ENCODE data around the gene NSUN2. TPM values are rescaled to one million over a fixed set of nuclear protein-coding genes. Genes with fewer than 3 reads are reported as not detected.

NSUN2 gene
- total and polyA plus RNA-seq, 2 of the 4 experiments (the other 2 are of a cell fraction) = 51.1 to 61.1 TPM

DNA sequence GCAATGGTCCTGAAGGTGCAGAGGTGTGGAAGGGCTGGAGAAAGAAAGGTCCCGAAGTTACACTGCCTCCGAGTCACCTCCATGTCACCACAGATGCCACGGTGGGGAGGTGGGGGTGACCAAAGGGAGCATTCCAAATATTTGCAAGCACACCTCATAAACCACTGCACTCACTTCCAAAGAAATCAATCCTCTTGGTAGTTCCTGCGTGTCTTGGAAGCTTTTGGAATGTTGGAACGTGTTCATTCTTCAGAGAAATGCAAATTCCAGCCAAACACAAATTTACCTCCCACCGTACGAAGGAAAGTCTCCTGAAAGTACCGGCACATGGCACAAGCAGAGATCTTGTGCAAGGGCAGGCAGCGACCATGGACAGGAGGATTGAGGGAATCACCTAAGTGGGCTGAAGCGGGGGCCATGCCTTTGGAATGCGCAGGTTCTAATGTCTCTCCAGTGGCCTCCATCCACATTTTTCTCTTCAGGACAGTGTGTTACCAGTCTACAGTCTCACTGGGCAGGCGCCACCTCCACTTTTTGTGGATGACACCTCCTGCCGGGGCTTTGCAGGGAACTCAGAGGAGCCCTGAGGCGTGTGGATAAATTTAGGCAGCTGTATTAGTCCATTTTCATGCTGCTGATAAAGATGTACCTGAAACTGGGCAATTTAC is 54.0 kb downstream of the NSUN2 start:
- Histone ChIP-seq H3K4ac (ENCODE audit: low read depth, low read length) (no peak overlapping the region), H2AK5ac (ENCODE audit: low read depth, low read length) (no peak overlapping the region), H3K56ac (ENCODE audit: extremely low read depth, insufficient read depth, low read length) (no peak overlapping the region), H3K36me3 (ENCODE audit: control insufficient read depth, insufficient read depth, low read length) (no peaks in the 10 kb centered on the region), H3K9me3 (ENCODE audit: control insufficient read depth, insufficient read depth, low read length) (no peaks in the 10 kb centered on the region), H3K27ac (ENCODE audit: insufficient read depth, low read length) (no peak overlapping the region), H3K18ac (ENCODE audit: low read depth, low read length) (no peak overlapping the region), H2BK20ac (ENCODE audit: low read depth, low read length) (no peak overlapping the region), H3K79me1 (ENCODE audit: low read depth in 1 of 2, low read length in 2 of 2) (no peaks in the 10 kb centered on the region), H2BK15ac (ENCODE audit: low read depth, low read length) (no peak overlapping the region), H3K27me3 (ENCODE audit: control insufficient read depth, insufficient read depth, low read length) (peaks cover 31% of the 10 kb centered on the region), H2AFZ (replicated peaks; ENCODE audit: low read length, poor library complexity) (no peak overlapping the region), H3K14ac (replicated peaks; ENCODE audit: low read depth, low read length) (no peak overlapping the region), H3K9me1 (ENCODE audit: insufficient read depth, low read length) (no peaks in the 10 kb centered on the region), H4K8ac (ENCODE audit: low read depth in 2 of 2, low read length in 2 of 2) (no peak overlapping the region), H3K9ac (ENCODE audit: low read depth, low read length) (no peak overlapping the region), H3K4me2 (ENCODE audit: low read depth, low read length) (no peak overlapping the region), H2AK9ac (replicated peaks; ENCODE audit: low read depth, low read length, poor library complexity) (no peak overlapping the region), H4K5ac (ENCODE audit: low read depth, low read length) (no peak overlapping the region), H4K20me1 (ENCODE audit: insufficient read depth, low read length) (no peaks in the 10 kb centered on the region), H4K91ac (ENCODE audit: insufficient read depth, low read depth, low read length) (no peak overlapping the region), H3K23ac (ENCODE audit: low read depth, low read length) (no peak overlapping the region), H3K4me1 (ENCODE audit: control insufficient read depth, insufficient read depth, low read length) (peaks cover 5% of the 10 kb centered on the region; the same call in 1 of the 2 replicates), H2BK120ac (ENCODE audit: low read depth, low read length) (no peak overlapping the region), H3K4me3 (ENCODE audit: insufficient read depth, low read depth, low read length) (no peak overlapping the region), H2BK5ac (ENCODE audit: low read depth, low read length, poor library complexity, severe bottlenecking) (no peak overlapping the region)
- intact Hi-C loops (cut with micrococcal nuclease) (no loop called here), dilution Hi-C loops (cut with HindIII; ENCODE audit: low sequenced_read_pairs, unreplicated experiment) (no loop called here), in situ Hi-C loops (cut with MboI; ENCODE audit: low sequenced_read_pairs) (loop anchor here (5.0 kb wide), 1 partner anchor 1082 kb away; no protein-coding TSS in a partner anchor)
- no TSS peak for BruUV-seq (replicated peaks)
- ChIA-PET POLR2A (ENCODE audit: unreplicated experiment) (no interaction called here), CTCF (no interaction called here)
- WGBS, 2 experiments (ENCODE audit: extremely low coverage in 2 of 2, insufficient read length in 1 of 2) = 83% methylated on average over 3 of the region's 14 CpGs; no CpG with 5 or more reads in 1 of the 2 experiments
- no peak for DNase-seq
- no peak for ATAC-seq (ENCODE audit: low read depth)
- TF ChIP-seq MXI1 (IDR thresholded peaks at IDR 0.05; ENCODE audit: borderline replicate concordance, low read depth, low read length) (no peak), FOS (IDR thresholded peaks at IDR 0.05; ENCODE audit: low read depth, low read length) (no peak), POLR2A (IDR thresholded peaks at IDR 0.05; ENCODE audit: low read depth, low read length) (no peak), MAFK (IDR thresholded peaks at IDR 0.05; ENCODE audit: low read depth, low read length) (no peak), CHD1 (IDR thresholded peaks at IDR 0.05; ENCODE audit: low read depth, low read length) (no peak), RAD21 (IDR thresholded peaks at IDR 0.05; ENCODE audit: low read length) (no peak)
- TF ChIP-seq, protein P1, sequence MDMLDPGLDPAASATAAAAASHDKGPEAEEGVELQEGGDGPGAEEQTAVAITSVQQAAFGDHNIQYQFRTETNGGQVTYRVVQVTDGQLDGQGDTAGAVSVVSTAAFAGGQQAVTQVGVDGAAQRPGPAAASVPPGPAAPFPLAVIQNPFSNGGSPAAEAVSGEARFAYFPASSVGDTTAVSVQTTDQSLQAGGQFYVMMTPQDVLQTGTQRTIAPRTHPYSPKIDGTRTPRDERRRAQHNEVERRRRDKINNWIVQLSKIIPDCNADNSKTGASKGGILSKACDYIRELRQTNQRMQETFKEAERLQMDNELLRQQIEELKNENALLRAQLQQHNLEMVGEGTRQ (IDR thresholded peaks at IDR 0.05; ENCODE audit: low read depth, low read length) = no peak
